Fibroblast of villous mesenchyme (primary cell): ENCODE data around the gene LARP4. TPM values are rescaled to one million over a fixed set of nuclear protein-coding genes. Genes with fewer than 3 reads are reported as not detected.
"Not testable (repeated sequence)": the region's sequence is repeated elsewhere in the genome, so short reads cannot be mapped to it uniquely, and the experiment has no call there.

Experiments
- DNase-seq: peaks from one replicate; pipeline ENCODE4 v3.0.0-alpha.2; 2010; ENCODE audit warnings: low read depth
- H3K4me3 ChIP-seq: 2 replicates; pipeline ENCODE4 v1.5.1; 2011; ENCODE audit warnings: low read depth, mild to moderate bottlenecking, low read length
- CTCF ChIP-seq: IDR thresholded peaks from 2 replicates; pipeline ENCODE4 v1.5.1; 2012; ENCODE audit warnings: low read depth, mild to moderate bottlenecking, low read length; ENCODE audit not compliant: insufficient read depth
- total RNA-seq: library from RNA; depleted of rRNA; stranded (reverse); fragments of >200 nt; gene quantifications from 2 replicates; pipeline ENCODE4 v1.2.3, GENCODE V29; 2012

LARP4 gene
- total RNA-seq, 1 donor = 57.9 TPM

DNA sequence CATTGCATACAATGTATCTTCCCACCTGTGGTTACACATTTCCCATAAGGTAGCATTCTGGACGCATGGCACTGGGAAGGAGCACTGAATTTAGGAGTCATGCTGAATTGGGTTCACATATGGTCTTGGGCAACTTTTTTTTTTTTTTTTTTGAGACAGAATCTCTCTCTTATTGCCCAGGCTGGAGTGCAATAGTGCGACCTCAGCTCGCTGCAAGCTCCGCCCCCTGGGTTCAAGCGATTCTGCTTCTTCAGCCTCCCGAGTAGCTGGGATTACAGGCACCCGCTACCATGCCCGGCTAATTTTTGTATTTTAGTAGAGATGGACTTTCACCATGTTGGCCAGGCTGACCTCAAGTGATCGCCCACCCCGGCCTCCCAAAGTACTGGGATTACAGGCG, 117.4 kb downstream of the LARP4 start:
- no peak for TF ChIP-seq CTCF
- no peak overlapping the region for H3K4me3 ChIP-seq
- DNase-seq = no peak

DNA sequence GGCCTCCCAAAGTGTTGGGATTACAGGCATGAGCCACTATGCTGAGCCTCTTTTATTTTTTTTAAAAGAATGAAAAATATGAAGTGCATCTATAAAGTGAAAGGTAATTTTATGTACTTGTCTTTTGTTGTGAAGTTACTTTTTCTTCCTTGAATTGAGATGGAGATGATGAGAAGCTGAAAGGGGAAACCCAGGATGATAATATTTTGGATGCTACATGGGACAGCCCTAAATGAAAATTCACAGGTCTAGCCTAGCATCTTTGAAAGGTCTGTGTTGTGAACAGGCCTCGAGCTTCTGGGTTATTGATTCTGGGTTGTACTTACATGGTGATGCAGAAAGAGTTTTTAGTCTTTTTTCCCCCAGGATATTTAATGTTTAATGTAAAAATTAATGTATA, 118.7 kb downstream of the LARP4 start:
- no peak overlapping the region for H3K4me3 ChIP-seq
- no peak for DNase-seq
- TF ChIP-seq CTCF = no peak

GRCh38 chr12:50520416-50521207, 119.9 kb downstream of the LARP4 start:
- no peak for DNase-seq

GRCh38 chr12:50521781-50522180, 121.1 kb downstream of the LARP4 start:
- DNase-seq, H3K4me3 ChIP-seq: not testable (repeated sequence)

More at GRCh38 chr12:50520416-50521207, 119.9 kb downstream of the LARP4 start:
- H3K4me3 ChIP-seq = no peak overlapping the region
- no peak for TF ChIP-seq CTCF

- TF ChIP-seq CTCF = no peak
- no peak for DNase-seq
- no peak overlapping the region for H3K4me3 ChIP-seq
These were observed 123.1 kb downstream of the LARP4 start for GRCh38 chr12:50523772-50524171.

- no peak for DNase-seq
- TF ChIP-seq CTCF = no peak
- no peak overlapping the region for H3K4me3 ChIP-seq
These were observed 123.9 kb downstream of the LARP4 start for GRCh38 chr12:50524621-50525020.

- TF ChIP-seq CTCF = no peak
- no peak overlapping the region for H3K4me3 ChIP-seq
- no peak for DNase-seq
These were observed 124.7 kb downstream of the LARP4 start for GRCh38 chr12:50525422-50525821.
